Measurements from ENCODE around the gene TENT4A.

- TF ChIP-seq CTCF (IDR thresholded peaks at IDR 0.05) (no peak), POLR2A (IDR thresholded peaks at IDR 0.05) (no peak)
These were observed 31.8 kb downstream of the TENT4A start for GRCh38 chr5:6744841-6745705.
